Measurements from ENCODE around the gene NMT1. TPM values are rescaled to one million over a fixed set of nuclear protein-coding genes. Genes with fewer than 3 reads are reported as not detected.

NMT1 gene
- total and polyA plus RNA-seq, 2 of the 13 experiments (the other 11 are each of a cell fraction or from before 2014, with no cell fraction given), result 75.7 to 142 TPM

- TF ChIP-seq ATF3 (CRISPR knock-in tag; IDR thresholded peaks at IDR 0.05), result peak; percentile 96
- TF ChIP-seq ZNF468 (CRISPR knock-in tag; IDR thresholded peaks at IDR 0.05), result no peak
- TF ChIP-seq ZIK1 (CRISPR knock-in tag; IDR thresholded peaks at IDR 0.05; ENCODE audit: borderline replicate concordance, low read depth), result no peak
- TF ChIP-seq ZNF549 (CRISPR knock-in tag; IDR thresholded peaks at IDR 0.05), result no peak
- no peak; the same call in 1 of the 2 replicates for TF ChIP-seq POGZ (CRISPR knock-in tag; IDR thresholded peaks at IDR 0.05)
- TF ChIP-seq AHR (CRISPR knock-in tag; IDR thresholded peaks at IDR 0.05), result peak; percentile 23; the same call in 1 of the 2 replicates
- no peak for TF ChIP-seq SIX1 (CRISPR knock-in tag; IDR thresholded peaks at IDR 0.05; ENCODE audit: borderline replicate concordance)
- TF ChIP-seq ZNF800 (CRISPR knock-in tag; IDR thresholded peaks at IDR 0.05), result 0 out of 2 replicates have a peak, but pooled peaks have one; percentile 0
- TF ChIP-seq ZNF296 (CRISPR knock-in tag; conservative IDR thresholded peaks at IDR 0.05), result no peak; the same call in 1 of the 2 replicates
- TF ChIP-seq ATF4 (CRISPR knock-in tag; IDR thresholded peaks at IDR 0.05), result no peak; a peak in 1 of 4 replicates
- TF ChIP-seq ELF4 (CRISPR knock-in tag; IDR thresholded peaks at IDR 0.05; ENCODE audit: borderline replicate concordance), result no peak
- TF ChIP-seq ZNF136 (CRISPR knock-in tag; IDR thresholded peaks at IDR 0.05; ENCODE audit: low read depth), result 0 out of 2 replicates have a peak, but pooled peaks have one; percentile 49
- 0 out of 2 replicates have a peak, but pooled peaks have one; percentile 90 for TF ChIP-seq GLI4 (CRISPR knock-in tag; IDR thresholded peaks at IDR 0.05; ENCODE audit: borderline replicate concordance)
- peak; percentile 85 for TF ChIP-seq ZEB1 (IDR thresholded peaks at IDR 0.05; ENCODE audit: insufficient replicate concordance, low read depth)
- no peak for TF ChIP-seq PLSCR1 (CRISPR knock-in tag; IDR thresholded peaks at IDR 0.05; ENCODE audit: borderline replicate concordance)
- TF ChIP-seq SMC3 (IDR thresholded peaks at IDR 0.05; ENCODE audit: low read length), result no peak
- TF ChIP-seq ZBED4 (CRISPR knock-in tag; IDR thresholded peaks at IDR 0.05; ENCODE audit: borderline replicate concordance), result peak; percentile 59; the same call in 1 of the 2 replicates
- no peak for TF ChIP-seq ZC3H13 (CRISPR knock-in tag; IDR thresholded peaks at IDR 0.05)
- no peak for TF ChIP-seq ZNF552 (CRISPR knock-in tag; IDR thresholded peaks at IDR 0.05; ENCODE audit: borderline replicate concordance)
- TF ChIP-seq ZSCAN29 (CRISPR knock-in tag; conservative IDR thresholded peaks at IDR 0.05), result no peak
These were observed 63.0 kb downstream of the NMT1 start (continued) for GRCh38 chr17:45123930-45124796.

All from HepG2 (cell line).